DOHH2 (cell line): ENCODE data around the gene PIGN.

Experiments used
- CTCF ChIP-seq: fragments of 200-600 bp; sonication (generic); IDR thresholded peaks from one replicate; pipeline ENCODE4 v1.5.1; 2014; ENCODE audit warnings: antibody characterized with exemption, mild to moderate bottlenecking, low read depth, low read length; ENCODE audit not compliant: poor library complexity, severe bottlenecking
- EZH2phosphoT487 ChIP-seq: fragments of 200-600 bp; sonication (generic); IDR thresholded peaks from 2 replicates; pipeline ENCODE4 v1.6.1; 2017; ENCODE audit warnings: borderline replicate concordance, mild to moderate bottlenecking, antibody characterized with exemption, low read length, moderate library complexity, mixed read lengths

DNA sequence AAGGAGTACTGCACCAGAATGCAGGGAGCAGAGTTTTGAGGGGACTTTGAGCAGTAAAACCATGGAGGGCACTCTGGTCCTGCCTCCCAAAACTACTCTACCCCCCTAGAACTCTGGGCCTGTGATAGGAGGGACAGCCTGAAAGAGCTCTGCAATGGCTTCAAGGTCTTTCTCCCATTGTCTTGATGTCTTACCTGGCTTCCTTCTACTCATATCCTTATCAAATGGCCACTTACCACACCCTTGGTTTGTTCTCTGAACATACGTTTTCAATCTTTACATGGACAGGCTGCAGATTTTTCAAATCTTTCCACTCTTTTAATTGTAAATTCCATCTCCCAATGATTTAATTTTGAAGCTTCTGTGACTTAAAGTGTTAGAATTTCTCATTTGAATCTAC lies 27.9 kb upstream of the PIGN start:
- no peak for TF ChIP-seq CTCF
- no peak for TF ChIP-seq EZH2phosphoT487
